Natural killer cell (primary cell): ENCODE results near the gene UBE2QL1. TPM values are rescaled to one million over a fixed set of nuclear protein-coding genes. Genes with fewer than 3 reads are reported as not detected.
A peak's percentile ranks its signal among the peaks of the same experiment; 100 is the strongest.

Source experiments
- ATAC-seq, 3 donors: fragments of 150-1000 bp in 2 of 3; fragments of 200-7000 bp in 1 of 3; cut with Tn5 transposase; 1 replicate in 1 of 3; 2 replicates in 2 of 3; pipeline ENCODE4 v1.10.0; 2021; ENCODE audit warnings: mild to moderate bottlenecking in 2 of 3, moderate library complexity in 2 of 3
- DNase-seq, 2 donors: peaks; one replicate each; pipeline versions ENCODE4 v3.0.0 to v3.0.0-alpha.2; 2013 to 2021; ENCODE audit warnings: mixed read lengths in 1 of 2
- H3K27ac ChIP-seq: one replicate; pipeline ENCODE4 v1.5.1; 2013; ENCODE audit warnings: mild to moderate bottlenecking, low read length
- H3K27me3 ChIP-seq: one replicate; pipeline ENCODE4 v1.6.1; 2013; ENCODE audit warnings: low read length; ENCODE audit not compliant: control insufficient read depth, insufficient read depth
- H3K36me3 ChIP-seq: one replicate; pipeline ENCODE4 v1.6.1; 2013; ENCODE audit warnings: low read length; ENCODE audit not compliant: control insufficient read depth, insufficient read depth
- H3K4me1 ChIP-seq: one replicate; pipeline ENCODE4 v1.6.1; 2013; ENCODE audit warnings: low read length; ENCODE audit not compliant: control insufficient read depth, insufficient read depth
- H3K4me3 ChIP-seq: one replicate; pipeline ENCODE4 v1.5.1; 2013; ENCODE audit warnings: low read length
- H3K9me3 ChIP-seq: one replicate; pipeline ENCODE4 v1.6.1; 2013; ENCODE audit warnings: low read length; ENCODE audit not compliant: control insufficient read depth, insufficient read depth
- H3K27ac Mint-ChIP-seq, 2 donors: one replicate each; pipeline ENCODE4 v1.8.0; 2022; ENCODE audit warnings: mild to moderate bottlenecking in 2 of 2, mixed read lengths in 2 of 2, moderate library complexity in 1 of 2
- H3K27me3 Mint-ChIP-seq, 2 donors: one replicate each; pipeline ENCODE4 v1.8.0; 2022; ENCODE audit warnings: low read depth in 2 of 2, mixed read lengths in 2 of 2
- H3K36me3 Mint-ChIP-seq: one replicate; pipeline ENCODE4 v1.8.0; 2022; ENCODE audit warnings: mixed read lengths
- H3K4me1 Mint-ChIP-seq, 2 donors: one replicate each; pipeline ENCODE4 v1.8.0; 2022; ENCODE audit warnings: mixed read lengths in 2 of 2
- H3K4me3 Mint-ChIP-seq: one replicate; pipeline ENCODE4 v1.8.0; 2022; ENCODE audit warnings: mild to moderate bottlenecking, moderate library complexity, mixed read lengths
- H3K9me3 Mint-ChIP-seq, 2 donors: one replicate each; pipeline ENCODE4 v1.8.0; 2022; ENCODE audit warnings: mixed read lengths in 2 of 2
- WGBS: methylation state at CpG from one replicate; pipeline ENCODE4 v1.1.7; 2013; ENCODE audit warnings: missing lambda C conversion rate; ENCODE audit not compliant: insufficient coverage; 5-methylcytosine and 5-hydroxymethylcytosine counted together
- intact Hi-C: fragments of 100-400 bp; cut with micrococcal nuclease; formaldehyde crosslinking; loops from one replicate; pipeline ENCODE4 v1.14.2; 2022
- total RNA-seq, 4 donors: library from RNA; stranded (reverse); fragments of 120-200 nt in 1 of 4; gene quantifications; one replicate each; pipeline versions ENCODE4 v1.2.3 to v1.2.4, GENCODE V29; 2013 to 2022
- TF ChIP-seq, protein P1 (sequence below): fragments of 200-600 bp; IDR thresholded peaks from one replicate; pipeline ENCODE4 v1.8.0; 2022; ENCODE audit warnings: antibody characterized with exemption

The UBE2QL1 gene, protein sequence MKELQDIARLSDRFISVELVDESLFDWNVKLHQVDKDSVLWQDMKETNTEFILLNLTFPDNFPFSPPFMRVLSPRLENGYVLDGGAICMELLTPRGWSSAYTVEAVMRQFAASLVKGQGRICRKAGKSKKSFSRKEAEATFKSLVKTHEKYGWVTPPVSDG
- total RNA-seq: not detected
- total RNA-seq (2013): not detected

DNA sequence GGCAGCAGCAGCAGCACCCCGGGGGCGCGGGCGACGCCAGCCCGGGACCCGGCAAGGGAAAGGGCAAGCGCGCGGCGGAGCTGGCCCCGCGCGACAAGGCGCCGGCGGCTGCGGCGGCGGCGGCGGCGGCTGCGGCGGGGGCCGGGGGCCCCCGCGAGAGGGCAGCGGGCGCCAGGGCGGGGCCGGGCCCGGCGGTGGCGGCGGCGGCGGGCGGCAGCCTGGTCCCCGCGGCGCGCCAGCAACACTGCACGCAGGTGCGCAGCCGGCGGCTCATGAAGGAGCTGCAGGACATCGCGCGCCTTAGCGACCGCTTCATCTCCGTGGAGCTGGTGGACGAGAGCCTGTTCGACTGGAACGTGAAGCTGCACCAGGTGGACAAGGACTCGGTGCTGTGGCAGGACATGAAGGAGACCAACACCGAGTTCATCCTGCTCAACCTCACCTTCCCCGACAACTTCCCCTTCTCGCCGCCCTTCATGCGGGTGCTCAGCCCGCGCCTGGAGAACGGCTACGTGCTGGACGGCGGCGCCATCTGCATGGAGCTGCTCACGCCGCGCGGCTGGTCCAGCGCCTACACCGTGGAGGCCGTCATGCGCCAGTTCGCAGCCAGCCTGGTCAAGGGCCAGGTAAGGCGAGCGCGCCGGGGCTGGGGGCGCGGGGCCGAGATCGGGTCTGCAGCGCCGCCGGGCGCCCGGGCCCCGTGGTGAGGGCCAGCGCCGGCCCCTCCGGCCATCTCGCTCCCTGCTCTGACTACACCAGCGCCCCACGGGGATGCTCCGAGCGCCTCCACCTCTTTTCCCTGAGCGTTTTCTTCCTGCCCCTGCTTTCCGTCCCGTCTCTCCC, at the start of gene UBE2QL1:
Gene UBE2QL1 (plus strand): TSS at position 238 of the 843 bp plus-strand sequence. CDS start 35 bp downstream, at position 273.
- Mint-ChIP-seq H3K9me3 (no peaks in the 10 kb centered on the region), H3K36me3 (no peaks in the 10 kb centered on the region), H3K27me3 (peaks cover 28 to 36% of the 10 kb centered on the region in 2 donors), H3K27ac (no peak within 1 kb of the TSS), H3K4me3 (peak within 1 kb of the TSS; percentile 65), H3K4me1 (peaks cover 0 to 7% of the 10 kb centered on the region in 2 donors)
- intact Hi-C loops: no loop called here
- DNase-seq: peak in 1 of 2 donors; percentile 14
- Histone ChIP-seq H3K27ac (no peak within 1 kb of the TSS), H3K4me3 (no peak within 1 kb of the TSS), H3K27me3 (peaks cover 11% of the 10 kb centered on the region), H3K36me3 (no peaks in the 10 kb centered on the region), H3K4me1 (peaks cover 3% of the 10 kb centered on the region), H3K9me3 (no peaks in the 10 kb centered on the region)
- ATAC-seq: no peak
- TF ChIP-seq, protein P1, sequence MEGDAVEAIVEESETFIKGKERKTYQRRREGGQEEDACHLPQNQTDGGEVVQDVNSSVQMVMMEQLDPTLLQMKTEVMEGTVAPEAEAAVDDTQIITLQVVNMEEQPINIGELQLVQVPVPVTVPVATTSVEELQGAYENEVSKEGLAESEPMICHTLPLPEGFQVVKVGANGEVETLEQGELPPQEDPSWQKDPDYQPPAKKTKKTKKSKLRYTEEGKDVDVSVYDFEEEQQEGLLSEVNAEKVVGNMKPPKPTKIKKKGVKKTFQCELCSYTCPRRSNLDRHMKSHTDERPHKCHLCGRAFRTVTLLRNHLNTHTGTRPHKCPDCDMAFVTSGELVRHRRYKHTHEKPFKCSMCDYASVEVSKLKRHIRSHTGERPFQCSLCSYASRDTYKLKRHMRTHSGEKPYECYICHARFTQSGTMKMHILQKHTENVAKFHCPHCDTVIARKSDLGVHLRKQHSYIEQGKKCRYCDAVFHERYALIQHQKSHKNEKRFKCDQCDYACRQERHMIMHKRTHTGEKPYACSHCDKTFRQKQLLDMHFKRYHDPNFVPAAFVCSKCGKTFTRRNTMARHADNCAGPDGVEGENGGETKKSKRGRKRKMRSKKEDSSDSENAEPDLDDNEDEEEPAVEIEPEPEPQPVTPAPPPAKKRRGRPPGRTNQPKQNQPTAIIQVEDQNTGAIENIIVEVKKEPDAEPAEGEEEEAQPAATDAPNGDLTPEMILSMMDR: no peak
- 2% methylated on average over 103 of the region's 103 CpGs for WGBS

DNA sequence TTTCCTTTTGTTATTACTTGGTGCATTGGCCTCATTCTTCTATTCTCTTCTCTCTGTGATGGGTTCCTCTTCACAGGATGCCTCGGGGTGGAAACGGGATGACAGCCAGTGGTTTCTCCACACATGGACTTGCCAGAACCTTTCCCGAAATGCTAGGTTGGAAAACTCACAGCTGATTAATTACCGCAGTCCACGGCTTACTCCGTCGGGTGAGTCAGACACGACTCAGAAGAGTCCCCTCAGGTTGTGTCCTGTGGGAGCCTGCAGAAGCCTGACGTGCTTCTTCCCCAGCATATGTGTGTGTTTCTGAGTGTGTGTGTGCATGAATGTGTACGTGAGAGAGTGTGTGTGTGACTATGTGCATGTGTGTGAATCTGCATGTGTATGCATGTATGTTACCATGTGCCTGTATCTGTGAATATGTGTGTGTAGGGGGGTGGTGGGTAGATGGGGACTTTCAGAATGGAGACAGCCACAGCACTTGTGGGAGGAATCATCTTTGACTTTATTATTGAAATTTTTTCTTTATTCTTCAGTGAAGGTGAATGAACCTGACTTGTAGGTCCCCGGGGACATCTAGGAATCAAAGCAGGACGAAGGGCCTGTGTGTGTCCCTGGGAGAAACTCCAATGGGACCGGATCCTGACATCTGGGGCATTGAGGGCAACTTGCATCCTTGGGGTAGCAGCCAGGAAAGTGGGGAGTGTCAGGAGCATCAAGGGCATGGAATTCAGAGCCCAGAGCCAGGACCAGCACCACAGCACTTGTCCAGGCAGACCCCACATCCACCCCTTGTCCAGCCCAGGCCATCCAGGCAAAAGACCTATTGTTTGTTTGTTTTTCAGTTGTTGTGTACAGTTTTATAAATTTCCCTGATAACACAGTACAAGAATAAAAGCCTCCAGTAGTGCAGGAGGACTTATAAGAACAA, 48.4 kb upstream of the UBE2QL1 start:
- no peak for ATAC-seq
- H3K36me3 ChIP-seq: no peaks in the 10 kb centered on the region
- no peak overlapping the region for H3K4me3 Mint-ChIP-seq
- no peak overlapping the region for H3K4me3 ChIP-seq
- H3K4me1 ChIP-seq: no peaks in the 10 kb centered on the region
- H3K27ac Mint-ChIP-seq: no peak overlapping the region
- H3K27me3 ChIP-seq: no peaks in the 10 kb centered on the region
- H3K4me1 Mint-ChIP-seq: no peaks in the 10 kb centered on the region
- no peak overlapping the region for H3K27ac ChIP-seq
- no peak for DNase-seq
- WGBS: 88% methylated on average over 13 of the region's 13 CpGs
- no peaks in the 10 kb centered on the region for H3K9me3 ChIP-seq
- H3K36me3 Mint-ChIP-seq: no peaks in the 10 kb centered on the region
- intact Hi-C loops: no loop called here
- TF ChIP-seq, protein P1: no peak
- peaks cover 16 to 34% of the 10 kb centered on the region in 2 donors for H3K27me3 Mint-ChIP-seq
- no peaks in the 10 kb centered on the region for H3K9me3 Mint-ChIP-seq

GRCh38 chr5:6401410-6401809, 47.2 kb upstream of the UBE2QL1 start:
- TF ChIP-seq, protein P1: no peak
- H3K27ac Mint-ChIP-seq: no peak overlapping the region
- Histone ChIP-seq H3K27ac (no peak overlapping the region), H3K4me1 (no peaks in the 10 kb centered on the region), H3K9me3 (no peaks in the 10 kb centered on the region), H3K27me3 (no peaks in the 10 kb centered on the region), H3K4me3 (no peak overlapping the region), H3K36me3 (no peaks in the 10 kb centered on the region)
- no peaks in the 10 kb centered on the region for H3K4me1 Mint-ChIP-seq
- WGBS: 70% methylated on average over 2 of the region's 2 CpGs
- H3K36me3 Mint-ChIP-seq: no peaks in the 10 kb centered on the region
- ATAC-seq (no peak), DNase-seq (no peak)
- no peak overlapping the region for H3K4me3 Mint-ChIP-seq
- H3K9me3 Mint-ChIP-seq: no peaks in the 10 kb centered on the region
- peaks cover 10 to 29% of the 10 kb centered on the region in 2 donors for H3K27me3 Mint-ChIP-seq
- intact Hi-C loops: no loop called here
